ENCODE measurements around the gene BTBD16.

The BTBD16 gene

DNA sequence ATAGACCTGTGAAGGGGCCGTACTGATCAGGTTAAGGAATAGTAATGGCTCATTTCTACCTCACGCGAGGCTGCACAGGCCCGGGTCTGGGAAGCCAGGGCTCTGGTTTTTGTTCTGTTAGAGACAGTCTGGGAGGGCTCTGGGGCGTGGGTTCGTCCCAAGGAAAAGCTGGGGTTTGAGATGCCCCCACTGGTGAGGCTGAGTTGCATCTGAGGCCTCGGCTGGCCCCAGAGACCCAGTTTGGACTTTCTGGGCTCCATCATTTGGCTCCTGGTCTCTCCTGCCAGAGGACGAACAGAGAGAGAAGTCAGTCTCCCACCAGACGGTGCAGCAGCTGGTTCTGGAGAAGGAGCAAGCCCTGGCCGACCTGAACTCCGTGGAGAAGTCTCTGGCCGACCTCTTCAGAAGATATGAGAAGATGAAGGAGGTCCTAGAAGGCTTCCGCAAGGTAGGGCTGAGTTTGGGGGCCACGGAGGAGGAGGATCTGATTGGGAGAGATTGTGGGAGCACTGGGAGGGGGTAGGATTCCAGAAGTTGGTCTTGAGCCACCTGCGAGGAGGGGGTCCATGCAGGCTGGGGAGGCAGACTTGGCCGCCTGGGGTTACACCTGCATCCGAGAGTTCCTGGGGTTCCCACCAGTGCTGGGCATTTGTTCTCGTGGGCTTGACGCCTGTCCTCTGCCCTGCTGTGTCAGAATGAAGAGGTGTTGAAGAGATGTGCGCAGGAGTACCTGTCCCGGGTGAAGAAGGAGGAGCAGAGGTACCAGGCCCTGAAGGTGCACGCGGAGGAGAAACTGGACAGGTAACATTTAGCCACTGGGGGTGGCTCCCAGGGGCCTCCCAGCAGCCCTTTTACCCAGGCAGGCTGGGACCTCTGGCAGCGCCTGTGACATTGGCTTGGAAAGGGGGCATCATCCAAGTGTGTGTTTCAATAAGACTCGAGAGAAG, 22.5 kb upstream of the BTBD16 start:
- no peak for DNase-seq

DNA sequence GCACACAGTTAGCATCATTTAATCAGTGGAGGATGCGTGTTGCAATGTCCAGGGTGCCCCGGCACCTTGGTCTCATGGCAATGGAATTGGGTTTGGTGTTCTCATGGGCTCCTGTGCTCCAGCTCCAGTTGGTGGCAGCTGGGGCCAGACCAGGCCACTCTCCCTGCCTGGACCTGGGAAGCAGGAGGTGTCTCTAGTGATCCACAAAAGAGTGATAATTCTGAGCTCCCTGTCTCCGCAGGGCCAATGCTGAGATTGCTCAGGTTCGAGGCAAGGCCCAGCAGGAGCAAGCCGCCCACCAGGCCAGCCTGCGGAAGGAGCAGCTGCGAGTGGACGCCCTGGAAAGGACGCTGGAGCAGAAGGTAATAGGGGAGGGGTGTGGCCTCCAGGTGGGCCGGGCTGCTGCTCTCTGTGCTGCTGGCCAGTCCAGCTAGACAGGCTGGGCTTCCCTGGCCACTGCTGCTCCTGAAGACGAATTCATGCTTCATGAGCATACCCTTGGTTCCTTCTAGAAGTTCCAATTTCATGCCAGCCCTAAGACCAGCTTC, 21.7 kb upstream of the BTBD16 start:
- no peak for DNase-seq

DNA sequence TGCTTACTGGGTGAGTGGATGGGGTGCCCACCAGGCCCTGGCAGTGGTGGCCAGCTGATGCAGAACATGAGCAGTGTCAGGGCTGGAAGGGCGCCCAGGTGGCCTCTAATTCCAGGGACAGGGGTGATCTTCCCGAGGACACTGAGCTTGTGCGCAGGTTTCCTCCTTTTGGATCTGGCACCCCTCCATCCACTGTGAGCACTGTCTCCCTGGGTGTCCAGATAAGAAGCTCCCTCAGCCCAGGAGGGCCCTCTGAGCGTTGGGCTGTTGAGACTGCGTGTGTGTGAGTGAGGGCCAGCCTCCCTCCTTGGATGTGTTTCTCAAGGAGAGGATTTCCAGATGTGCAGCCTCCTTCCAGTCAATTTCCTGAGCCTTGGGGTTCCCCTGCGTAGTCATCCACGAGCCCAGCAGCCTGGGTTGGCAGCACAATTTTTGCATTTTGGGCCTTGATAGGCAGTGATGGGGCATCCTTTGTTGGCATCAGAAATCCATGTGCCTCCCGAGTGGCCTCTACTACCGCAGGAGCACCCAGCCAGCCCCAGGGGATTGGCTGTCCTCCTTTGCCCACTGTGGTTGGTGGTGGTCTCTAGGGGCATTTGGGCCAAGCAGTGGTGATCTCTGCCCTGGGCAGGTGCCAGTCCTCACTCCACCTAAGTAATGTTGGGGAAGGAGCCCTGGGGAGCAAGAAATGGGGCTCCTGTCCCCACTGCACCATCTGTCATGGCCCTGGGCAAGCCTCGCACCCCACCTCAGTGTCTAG, 20.9 kb upstream of the BTBD16 start:
- DNase-seq, result no peak

DNA sequence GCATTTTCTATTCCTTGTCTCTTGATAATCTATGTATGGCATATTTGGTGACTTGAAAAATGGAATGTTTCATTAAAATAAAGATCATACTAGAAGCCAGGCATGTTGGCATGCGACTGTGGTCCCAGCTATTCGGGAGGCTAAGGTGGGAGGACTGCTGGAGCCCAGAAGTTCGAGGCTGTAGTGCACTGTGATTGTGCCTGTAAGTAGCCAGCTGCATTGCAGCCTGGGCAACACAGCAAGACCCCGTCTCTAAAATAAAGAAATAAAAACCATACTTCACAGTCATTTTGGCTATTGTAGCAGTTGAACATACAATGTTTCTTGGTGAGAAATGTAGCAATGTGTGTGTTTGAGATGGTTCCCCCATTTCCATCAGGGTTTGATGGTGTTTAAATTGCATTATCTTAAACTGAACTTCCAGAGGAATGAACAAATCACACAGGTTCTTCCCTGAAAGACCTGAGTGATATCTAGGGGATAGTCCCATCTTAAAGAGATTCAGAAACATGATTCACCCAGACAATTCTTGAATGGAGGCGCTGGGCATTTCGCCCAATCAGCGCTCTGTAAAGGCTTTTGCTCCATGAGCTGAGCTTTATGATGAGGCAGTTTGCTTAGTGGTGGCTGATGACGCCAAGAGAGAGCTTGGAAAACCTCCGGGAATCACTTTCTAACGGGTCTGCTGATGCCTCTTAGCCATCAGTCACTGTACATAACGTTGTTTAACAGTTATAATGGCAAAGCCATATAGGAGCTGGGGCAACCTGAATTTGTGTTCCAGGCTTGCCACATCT, 19.4 kb upstream of the BTBD16 start:
- DNase-seq, result no peak

DNA sequence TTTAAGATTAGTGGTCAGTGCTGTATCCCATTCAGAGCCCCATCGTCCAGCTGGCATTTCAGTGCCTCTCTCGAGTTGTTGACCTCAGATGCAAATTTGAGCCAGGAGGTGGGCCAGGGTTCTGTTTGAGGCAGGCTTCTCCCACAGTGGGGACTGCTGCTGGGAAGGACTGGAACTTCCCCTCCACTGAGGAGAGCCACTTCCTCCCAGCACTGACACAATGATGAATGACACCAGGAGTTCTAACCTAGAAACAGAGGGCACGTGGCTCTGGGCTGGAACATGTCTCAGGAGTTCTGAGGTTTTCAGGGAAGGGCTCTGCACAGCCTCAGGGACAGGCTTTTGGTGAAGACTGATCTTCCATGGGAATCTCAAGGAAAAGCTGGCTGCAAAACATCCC, 18.3 kb upstream of the BTBD16 start:
- DNase-seq, result no peak

DNA sequence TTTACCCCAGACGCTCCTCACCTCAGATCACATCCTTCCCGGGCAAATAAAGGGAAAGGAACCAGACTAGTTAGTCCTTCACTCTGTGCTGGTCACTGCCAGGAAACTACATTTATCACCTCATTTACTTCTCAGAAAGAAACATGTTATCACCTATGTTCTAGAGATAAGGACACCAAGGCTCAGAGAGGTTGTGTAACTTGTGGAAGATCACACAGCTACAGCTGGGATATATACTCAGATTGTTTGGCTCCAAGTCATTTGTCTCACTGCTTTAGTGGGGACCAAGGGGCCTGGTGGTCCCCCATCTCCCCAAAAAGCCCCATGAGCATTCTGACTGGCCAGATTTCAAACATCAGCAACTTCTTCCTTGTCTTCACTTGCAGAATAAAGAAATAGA, 17.5 kb upstream of the BTBD16 start:
- no peak for DNase-seq

DNA sequence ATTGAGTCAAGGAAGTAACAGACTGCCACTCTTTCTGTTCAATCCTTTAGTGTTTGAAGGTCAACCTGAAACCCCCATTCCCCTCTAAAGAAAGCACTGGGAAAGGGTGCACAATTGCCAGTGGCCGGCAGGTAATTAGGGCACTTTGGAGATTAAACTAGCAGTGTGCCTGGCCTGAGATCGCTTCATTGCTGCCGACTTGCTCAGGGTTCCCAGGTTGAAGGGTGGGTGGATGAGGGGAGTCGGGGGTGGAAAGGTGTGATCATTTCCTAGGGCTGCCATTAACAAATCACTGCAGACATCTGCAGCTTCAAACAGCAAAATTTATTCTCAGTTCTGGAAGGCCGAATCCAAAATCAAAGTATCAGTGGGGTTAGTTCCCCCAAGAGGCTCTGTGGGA, 16.3 kb upstream of the BTBD16 start:
- DNase-seq, result no peak

DNA sequence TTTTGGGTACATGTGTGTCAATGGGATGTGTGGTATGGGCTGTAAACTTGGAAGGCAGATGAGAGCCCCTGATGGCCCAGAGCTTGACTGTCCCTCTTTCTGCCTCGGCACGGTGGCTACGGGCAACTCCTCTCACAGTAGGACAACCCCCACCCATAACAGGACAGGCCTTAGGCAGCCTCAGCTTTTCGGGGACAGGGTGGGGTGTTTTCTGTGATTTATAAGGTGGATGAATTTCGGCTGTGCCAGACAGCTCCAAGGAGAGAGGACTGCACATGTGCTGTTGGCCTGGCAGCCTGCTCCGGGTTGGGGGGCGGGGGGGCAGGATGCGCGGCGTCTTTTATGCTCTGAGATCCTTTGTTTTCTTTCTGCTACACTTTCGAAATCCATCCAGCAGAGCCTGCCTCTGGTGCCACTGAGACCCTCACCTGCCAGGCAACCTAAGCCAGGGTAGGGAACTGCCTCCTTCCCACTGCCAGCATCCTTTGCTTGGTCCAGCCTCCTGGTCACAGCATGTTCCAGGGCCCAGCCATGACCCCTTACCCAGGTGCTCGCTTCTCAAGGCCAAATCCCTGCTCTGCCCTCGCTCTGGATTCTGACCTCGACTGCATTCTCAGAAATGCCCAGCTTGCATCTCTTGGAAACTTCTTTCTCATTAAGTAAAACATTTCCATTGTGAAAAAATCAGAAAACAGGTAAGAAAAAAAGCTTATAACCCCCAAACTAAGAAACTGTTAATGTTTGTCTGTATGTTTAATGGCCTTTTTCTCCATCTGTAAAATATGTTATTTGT, 15.4 kb upstream of the BTBD16 start:
- no peak for DNase-seq

DNA sequence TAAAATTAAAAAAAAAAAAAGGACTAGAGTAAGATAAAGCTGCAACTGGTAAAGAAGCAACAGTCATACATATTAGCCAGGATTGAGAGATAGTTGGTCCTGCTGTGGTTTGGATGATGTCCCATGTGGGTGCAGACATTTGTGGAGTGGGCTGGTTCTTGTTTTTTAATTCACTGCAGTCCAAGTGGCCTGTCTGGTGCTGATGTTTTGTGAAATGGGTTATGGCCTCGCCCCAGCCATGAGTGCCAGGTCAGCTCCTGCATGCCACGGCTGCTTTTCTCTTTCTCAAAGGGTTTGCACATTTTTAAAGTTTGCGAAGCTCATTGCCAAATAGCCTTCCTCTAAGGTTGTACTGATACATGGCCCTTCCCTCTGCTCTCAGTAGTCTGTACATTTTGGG, 14.1 kb upstream of the BTBD16 start:
- DNase-seq, result no peak

DNA sequence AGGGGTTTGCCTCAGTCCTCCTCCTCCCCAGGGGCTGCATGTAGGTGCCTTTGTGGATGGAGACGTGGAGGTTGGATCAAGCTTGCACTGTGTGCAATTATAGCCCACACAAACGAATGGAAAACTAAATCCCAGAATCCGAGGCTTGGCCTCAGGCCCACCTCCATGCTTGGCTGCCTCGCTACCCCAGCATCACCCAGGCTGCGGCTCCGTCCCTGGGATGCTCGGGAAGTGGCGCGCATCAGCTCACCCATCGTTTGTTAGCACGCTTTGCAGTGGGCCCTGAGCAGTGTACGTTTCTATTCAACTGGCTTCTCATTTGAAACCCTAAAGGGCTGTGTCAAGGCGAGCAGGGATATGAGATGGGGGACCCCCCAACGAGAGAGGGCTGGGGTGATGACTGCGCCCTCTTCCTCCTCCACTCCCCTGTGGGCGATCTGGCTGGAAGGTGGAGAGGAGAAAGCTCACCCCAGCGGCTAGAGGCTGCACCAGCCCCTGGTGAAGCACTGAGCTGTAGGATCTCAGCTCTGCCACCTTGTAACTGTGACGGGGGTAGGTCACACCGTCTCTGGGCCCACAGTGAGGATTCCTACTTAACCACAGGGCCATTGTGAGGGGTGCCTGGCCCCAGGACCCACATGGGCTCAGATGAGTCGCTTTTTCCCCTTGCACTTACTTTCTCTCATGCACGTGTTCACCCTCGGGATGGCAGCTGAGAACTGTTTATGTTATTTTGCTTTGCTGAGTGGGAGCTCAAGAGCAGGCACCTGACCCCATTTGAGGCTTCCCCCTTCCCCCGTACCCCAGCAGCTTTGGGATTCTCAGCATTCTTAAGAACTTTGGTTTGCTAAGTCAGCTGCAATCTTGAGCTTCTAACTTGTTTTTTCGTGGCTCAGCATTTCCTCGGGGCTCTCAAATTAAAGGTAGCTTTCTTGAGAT, 12.7 kb upstream of the BTBD16 start:
- no peak for DNase-seq

DNA sequence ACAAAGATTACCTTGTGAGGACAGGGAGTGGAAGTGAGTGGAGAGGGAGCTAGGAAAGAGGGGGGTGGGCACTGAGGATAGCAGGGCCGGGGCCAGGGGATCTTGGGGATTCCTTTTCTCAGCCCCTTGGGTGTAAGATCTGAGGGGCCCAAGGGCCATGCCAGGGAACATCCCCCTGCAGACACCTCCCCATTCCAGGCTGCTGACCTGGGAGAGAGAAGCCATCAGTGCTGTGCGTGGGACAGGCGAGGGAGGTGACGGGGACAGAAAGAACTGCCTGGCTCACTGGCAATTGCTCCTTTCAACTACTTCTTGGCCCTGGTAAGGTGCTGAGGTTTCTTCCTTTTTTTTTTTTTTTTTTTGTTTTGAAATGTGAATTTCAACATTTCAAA, 12.0 kb upstream of the BTBD16 start:
- no peak for DNase-seq

DNA sequence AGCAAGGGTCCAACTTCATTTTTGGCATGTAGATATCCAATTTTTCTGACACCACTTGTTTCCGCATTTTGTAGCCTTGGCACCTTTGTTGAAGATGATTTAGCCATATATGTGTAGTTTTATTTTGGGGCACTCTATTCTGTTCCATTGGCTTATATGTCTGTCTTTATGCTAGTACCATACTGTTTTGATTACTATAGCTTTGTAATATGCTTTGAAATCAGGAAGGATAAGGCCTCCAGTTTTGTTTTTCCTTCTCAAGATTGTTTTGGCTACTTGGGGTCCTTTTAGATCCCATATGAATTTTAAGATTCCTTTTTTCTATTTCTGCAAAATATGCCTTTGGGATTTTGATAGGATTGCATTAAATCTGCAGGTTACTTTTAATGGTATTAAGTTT, 9.5 kb upstream of the BTBD16 start:
- DNase-seq, result no peak

DNA sequence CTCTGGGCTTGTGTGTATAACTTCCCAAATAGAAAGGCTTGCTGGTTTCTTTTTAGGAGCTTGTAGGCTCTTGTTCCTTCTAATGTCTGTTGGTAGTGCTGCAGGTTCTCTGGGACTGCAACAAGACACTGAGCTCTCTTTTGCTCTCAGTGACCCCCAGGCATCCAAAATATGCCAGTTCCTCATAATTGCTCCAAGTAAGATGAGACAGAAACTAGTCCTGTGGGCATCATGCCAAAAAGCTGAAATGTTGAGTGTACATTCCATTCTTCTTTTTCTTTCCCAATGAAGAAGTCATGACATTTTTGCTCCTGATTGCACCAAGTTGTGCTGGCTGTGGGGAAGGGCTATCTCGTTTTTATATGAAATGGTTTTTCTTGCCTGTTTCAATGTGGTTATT, 7.1 kb upstream of the BTBD16 start:
- DNase-seq, result no peak

DNA sequence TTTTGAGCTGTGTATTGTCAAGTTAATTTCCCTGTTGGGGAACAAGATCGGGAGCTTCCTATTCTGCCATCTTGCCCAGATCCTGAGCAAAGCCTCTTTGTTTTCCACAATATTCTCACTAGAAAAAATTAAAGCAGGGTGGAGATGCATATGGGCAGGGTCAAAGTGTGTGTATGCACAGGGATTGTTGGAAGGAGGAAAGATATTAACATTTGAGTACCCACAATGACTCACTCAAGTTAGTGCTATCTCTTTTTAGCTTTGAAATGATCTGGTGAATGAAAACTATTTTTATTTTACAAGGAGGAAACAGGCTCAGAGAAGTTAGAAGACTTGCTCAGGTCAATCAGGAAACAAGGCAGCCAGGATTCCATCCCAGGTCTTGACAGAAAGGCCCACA, 6.7 kb upstream of the BTBD16 start:
- DNase-seq, result no peak

DNA sequence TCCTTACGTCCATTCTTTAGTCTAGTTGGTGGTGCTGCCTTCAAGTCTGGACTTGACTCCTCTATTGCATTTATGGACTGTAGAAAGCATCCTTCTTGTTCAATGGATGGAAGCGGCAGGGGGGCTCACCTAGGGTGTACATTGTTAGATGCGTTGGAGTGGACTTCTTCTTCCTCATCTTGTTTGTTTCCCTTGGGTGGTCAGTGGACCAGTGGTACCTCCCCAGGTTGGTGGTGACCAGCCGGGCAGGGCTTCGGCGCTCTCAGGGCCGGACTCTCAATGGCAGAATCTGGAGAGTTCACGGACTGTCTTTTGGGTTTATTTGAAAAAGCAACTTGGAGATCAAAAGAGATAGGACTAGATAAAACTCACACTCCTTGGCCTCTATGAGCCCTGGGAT, 6.2 kb upstream of the BTBD16 start:
- DNase-seq, result no peak

DNA sequence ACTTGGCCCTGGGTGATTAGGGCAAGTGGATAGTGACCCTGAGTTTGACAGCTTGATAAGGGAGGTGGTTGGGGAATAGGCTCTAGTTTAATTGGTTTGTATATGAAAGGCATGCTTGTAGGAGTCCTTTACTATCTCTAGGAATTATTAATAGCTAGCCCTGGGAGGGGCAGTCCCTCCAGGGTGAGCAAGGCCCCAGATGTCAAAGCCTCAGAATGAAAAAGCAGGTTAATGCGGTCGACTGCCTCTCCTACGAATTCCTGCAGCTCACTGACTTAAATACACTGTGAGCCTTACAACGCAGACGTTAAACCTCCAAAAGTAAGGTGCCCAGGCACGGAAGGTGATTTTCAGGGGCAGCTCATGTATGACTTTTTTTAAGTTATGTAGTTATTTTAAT, 5.2 kb upstream of the BTBD16 start:
- DNase-seq, result no peak

DNA sequence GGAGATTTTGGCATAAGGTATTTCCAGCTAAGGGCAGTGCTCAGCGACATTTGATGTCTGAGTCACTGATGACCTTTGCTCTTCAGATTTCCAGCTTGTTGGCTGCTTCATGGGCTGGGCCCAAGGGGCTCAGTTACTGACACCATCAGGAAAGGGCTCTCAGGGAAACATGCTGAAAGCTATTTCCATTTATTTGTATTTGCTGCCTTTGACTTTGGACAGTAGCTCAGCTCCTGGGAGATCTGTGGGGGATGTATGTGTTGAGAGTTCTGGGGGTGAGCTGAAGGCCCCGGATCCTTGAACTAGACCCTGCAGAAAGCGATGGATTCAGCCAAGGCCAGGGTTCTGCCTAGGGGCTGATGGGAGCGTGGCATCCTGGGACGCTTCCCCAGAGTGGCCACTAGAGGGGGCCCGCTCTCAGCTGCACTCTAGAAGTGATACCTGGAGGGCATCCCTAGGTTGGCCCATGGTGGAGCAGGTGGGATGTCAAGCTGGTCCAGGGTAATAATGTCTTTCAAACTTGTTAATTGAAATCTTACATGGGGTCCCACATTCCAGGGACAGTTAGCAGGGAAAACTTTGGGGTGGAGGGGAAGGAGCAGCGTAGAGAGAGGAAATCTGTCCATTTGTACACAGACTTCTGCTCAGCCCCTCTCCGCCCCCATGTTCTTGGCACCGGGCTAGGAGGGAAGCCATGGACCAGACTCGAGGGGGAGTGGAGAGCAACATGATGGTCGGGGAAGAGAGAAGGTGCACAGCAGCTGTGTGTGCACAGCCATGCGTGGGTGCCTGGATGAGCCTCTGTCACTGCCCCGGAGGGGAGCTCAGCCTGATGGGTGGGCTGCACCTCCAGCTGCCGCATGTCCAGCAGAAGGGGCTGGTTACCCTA, 3.0 kb upstream of the BTBD16 start:
- DNase-seq, result peak; percentile 22

DNA sequence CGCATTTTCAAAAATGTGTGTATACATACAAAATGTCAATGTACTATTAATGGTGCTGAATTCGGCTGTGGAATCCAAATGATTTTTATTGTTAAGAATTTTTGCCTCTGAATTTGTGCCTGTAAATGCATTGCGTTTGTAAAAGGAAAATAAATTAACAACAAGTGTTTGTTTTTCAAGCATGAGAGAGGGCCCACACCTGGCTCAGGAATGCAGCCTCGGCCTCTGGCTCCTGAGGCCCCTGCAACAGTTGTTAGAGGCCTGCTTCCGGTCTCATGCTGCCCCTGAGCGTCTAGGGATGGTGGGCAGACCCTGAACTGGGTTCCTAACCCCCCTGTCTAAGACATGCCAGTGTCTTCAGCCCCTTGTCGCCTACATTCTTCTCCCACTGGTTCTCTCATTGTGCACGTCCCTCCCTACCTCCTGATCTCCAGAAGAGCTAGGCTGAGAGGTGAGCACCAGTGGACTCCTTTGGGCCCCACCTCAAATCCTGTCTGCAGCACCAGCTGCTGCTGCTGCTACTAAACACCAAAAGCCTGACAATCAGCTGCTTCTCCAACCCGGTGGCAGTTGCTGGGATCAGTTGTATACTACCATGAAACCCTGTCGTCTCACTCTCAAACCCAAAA, 1.9 kb upstream of the BTBD16 start:
- no peak for DNase-seq

DNA sequence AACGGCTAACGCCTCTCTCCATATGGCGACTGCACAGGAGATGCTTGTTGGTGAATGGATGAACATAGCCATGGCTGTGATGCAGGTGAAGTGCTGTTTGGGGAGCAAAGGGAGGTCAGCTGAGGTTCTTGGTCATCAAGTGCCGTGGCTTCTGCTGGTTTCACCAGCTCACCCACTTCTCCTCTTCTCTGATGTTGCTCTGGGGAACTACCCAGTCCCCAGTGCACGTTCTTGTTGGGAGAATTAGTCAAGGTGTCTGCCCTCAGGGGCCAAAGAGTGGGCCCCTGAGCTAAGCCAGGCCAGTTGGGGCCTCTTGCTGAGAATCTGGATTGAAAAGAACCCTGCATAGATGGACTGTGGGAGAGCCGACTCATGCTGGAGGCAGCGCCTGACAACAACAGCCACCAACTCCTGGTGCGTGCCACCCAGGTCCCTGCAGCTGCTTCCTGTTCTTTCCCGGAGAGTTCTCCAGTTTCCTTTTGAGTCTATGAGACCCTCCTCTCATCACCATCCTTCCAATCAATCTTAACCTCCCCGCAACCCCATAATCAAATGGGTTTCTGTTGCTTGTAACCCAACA, 3.0 kb downstream of the BTBD16 start:
- no peak for DNase-seq
